ENCODE data around the gene MAN2A1.

Gene MAN2A1

GRCh38 chr5:109743770-109744212, 54.1 kb downstream of the MAN2A1 start:
- H3K9me3 ChIP-seq (ENCODE audit: control insufficient read depth in 5 of 5, low read length in 5 of 5), result no peaks in the 10 kb centered on the region
- H3K27me3 ChIP-seq (ENCODE audit: control insufficient read depth in 5 of 5, insufficient read depth in 4 of 5, low read length in 5 of 5), result no peaks in the 10 kb centered on the region
- no peak overlapping the region for H3K27ac ChIP-seq (ENCODE audit: low read depth, low read length)
- no peak overlapping the region for H3K9ac ChIP-seq (ENCODE audit: low read length in 5 of 5)
- peaks cover 0 to 27% (median 12%) of the 10 kb centered on the region in 5 donors for H3K4me1 ChIP-seq (ENCODE audit: control insufficient read depth in 5 of 5, insufficient read depth in 5 of 5, low read length in 5 of 5)
- H3K36me3 ChIP-seq (ENCODE audit: control insufficient read depth in 5 of 5, insufficient read depth in 5 of 5, low read length in 5 of 5), result no peaks in the 10 kb centered on the region
- no peak overlapping the region for H3K4me3 ChIP-seq (ENCODE audit: low read depth in 1 of 5, low read length in 5 of 5)

GRCh38 chr5:109744261-109744660, 54.5 kb downstream of the MAN2A1 start:
- Histone ChIP-seq H3K4me1 (ENCODE audit: control insufficient read depth in 5 of 5, insufficient read depth in 5 of 5, low read length in 5 of 5) (peaks cover 0 to 27% (median 12%) of the 10 kb centered on the region in 5 donors), H3K9ac (ENCODE audit: low read length in 5 of 5) (no peak overlapping the region), H3K27me3 (ENCODE audit: control insufficient read depth in 5 of 5, insufficient read depth in 4 of 5, low read length in 5 of 5) (no peaks in the 10 kb centered on the region), H3K27ac (ENCODE audit: low read depth, low read length) (no peak overlapping the region), H3K36me3 (ENCODE audit: control insufficient read depth in 5 of 5, insufficient read depth in 5 of 5, low read length in 5 of 5) (no peaks in the 10 kb centered on the region), H3K4me3 (ENCODE audit: low read depth in 1 of 5, low read length in 5 of 5) (no peak overlapping the region), H3K9me3 (ENCODE audit: control insufficient read depth in 5 of 5, low read length in 5 of 5) (no peaks in the 10 kb centered on the region)

- no peaks in the 10 kb centered on the region for H3K27me3 ChIP-seq (ENCODE audit: control insufficient read depth in 5 of 5, insufficient read depth in 4 of 5, low read length in 5 of 5)
- H3K4me3 ChIP-seq (ENCODE audit: low read depth in 1 of 5, low read length in 5 of 5), result no peak overlapping the region
- no peak overlapping the region for H3K27ac ChIP-seq (ENCODE audit: low read depth, low read length)
- H3K4me1 ChIP-seq (ENCODE audit: control insufficient read depth in 5 of 5, insufficient read depth in 5 of 5, low read length in 5 of 5), result peaks cover 0 to 4% (median 3%) of the 10 kb centered on the region in 5 donors
- no peak overlapping the region for H3K9ac ChIP-seq (ENCODE audit: low read length in 5 of 5)
- no peaks in the 10 kb centered on the region for H3K36me3 ChIP-seq (ENCODE audit: control insufficient read depth in 5 of 5, insufficient read depth in 5 of 5, low read length in 5 of 5)
- no peaks in the 10 kb centered on the region for H3K9me3 ChIP-seq (ENCODE audit: control insufficient read depth in 5 of 5, low read length in 5 of 5)
Observed at GRCh38 chr5:109748546-109748945, 58.8 kb downstream of the MAN2A1 start.

GRCh38 chr5:109750463-109750862, 60.7 kb downstream of the MAN2A1 start:
- no peaks in the 10 kb centered on the region for H3K27me3 ChIP-seq (ENCODE audit: control insufficient read depth in 5 of 5, insufficient read depth in 4 of 5, low read length in 5 of 5)
- H3K27ac ChIP-seq (ENCODE audit: low read depth, low read length), result no peak overlapping the region
- peaks cover 0 to 6% (median 3%) of the 10 kb centered on the region in 5 donors for H3K4me1 ChIP-seq (ENCODE audit: control insufficient read depth in 5 of 5, insufficient read depth in 5 of 5, low read length in 5 of 5)
- no peak overlapping the region for H3K9ac ChIP-seq (ENCODE audit: low read length in 5 of 5)
- no peaks in the 10 kb centered on the region for H3K9me3 ChIP-seq (ENCODE audit: control insufficient read depth in 5 of 5, low read length in 5 of 5)
- no peaks in the 10 kb centered on the region for H3K36me3 ChIP-seq (ENCODE audit: control insufficient read depth in 5 of 5, insufficient read depth in 5 of 5, low read length in 5 of 5)
- no peak overlapping the region for H3K4me3 ChIP-seq (ENCODE audit: low read depth in 1 of 5, low read length in 5 of 5)

GRCh38 chr5:109753279-109753678, 63.6 kb downstream of the MAN2A1 start:
- no peaks in the 10 kb centered on the region for H3K27me3 ChIP-seq (ENCODE audit: control insufficient read depth in 5 of 5, insufficient read depth in 4 of 5, low read length in 5 of 5)
- H3K9me3 ChIP-seq (ENCODE audit: control insufficient read depth in 5 of 5, low read length in 5 of 5), result no peaks in the 10 kb centered on the region
- H3K36me3 ChIP-seq (ENCODE audit: control insufficient read depth in 5 of 5, insufficient read depth in 5 of 5, low read length in 5 of 5), result peaks cover 3 to 11% (median 3%) of the 10 kb centered on the region in 5 donors
- no peak overlapping the region for H3K4me3 ChIP-seq (ENCODE audit: low read depth in 1 of 5, low read length in 5 of 5)
- H3K4me1 ChIP-seq (ENCODE audit: control insufficient read depth in 5 of 5, insufficient read depth in 5 of 5, low read length in 5 of 5), result peaks cover 0 to 10% (median 5%) of the 10 kb centered on the region in 5 donors
- H3K27ac ChIP-seq (ENCODE audit: low read depth, low read length), result no peak overlapping the region
- no peak overlapping the region for H3K9ac ChIP-seq (ENCODE audit: low read length in 5 of 5)

GRCh38 chr5:109754319-109754718, 64.6 kb downstream of the MAN2A1 start:
- Histone ChIP-seq H3K4me3 (ENCODE audit: low read depth in 1 of 5, low read length in 5 of 5) (no peak overlapping the region), H3K27ac (ENCODE audit: low read depth, low read length) (no peak overlapping the region), H3K36me3 (ENCODE audit: control insufficient read depth in 5 of 5, insufficient read depth in 5 of 5, low read length in 5 of 5) (peaks cover 3 to 11% (median 3%) of the 10 kb centered on the region in 5 donors), H3K9ac (ENCODE audit: low read length in 5 of 5) (no peak overlapping the region), H3K4me1 (ENCODE audit: control insufficient read depth in 5 of 5, insufficient read depth in 5 of 5, low read length in 5 of 5) (peaks cover 0 to 11% (median 5%) of the 10 kb centered on the region in 5 donors), H3K27me3 (ENCODE audit: control insufficient read depth in 5 of 5, insufficient read depth in 4 of 5, low read length in 5 of 5) (no peaks in the 10 kb centered on the region), H3K9me3 (ENCODE audit: control insufficient read depth in 5 of 5, low read length in 5 of 5) (no peaks in the 10 kb centered on the region)

- H3K27me3 ChIP-seq (ENCODE audit: control insufficient read depth in 5 of 5, insufficient read depth in 4 of 5, low read length in 5 of 5), result no peaks in the 10 kb centered on the region
- no peak overlapping the region for H3K27ac ChIP-seq (ENCODE audit: low read depth, low read length)
- H3K4me3 ChIP-seq (ENCODE audit: low read depth in 1 of 5, low read length in 5 of 5), result no peak overlapping the region
- H3K4me1 ChIP-seq (ENCODE audit: control insufficient read depth in 5 of 5, insufficient read depth in 5 of 5, low read length in 5 of 5), result peaks cover 0 to 13% (median 4%) of the 10 kb centered on the region in 5 donors
- H3K9ac ChIP-seq (ENCODE audit: low read length in 5 of 5), result no peak overlapping the region
- H3K9me3 ChIP-seq (ENCODE audit: control insufficient read depth in 5 of 5, low read length in 5 of 5), result peaks cover 0 to 3% (median 0%) of the 10 kb centered on the region in 5 donors
- peaks cover 3 to 11% (median 6%) of the 10 kb centered on the region in 5 donors for H3K36me3 ChIP-seq (ENCODE audit: control insufficient read depth in 5 of 5, insufficient read depth in 5 of 5, low read length in 5 of 5)
Observed at GRCh38 chr5:109755761-109756160, 66.0 kb downstream of the MAN2A1 start.

GRCh38 chr5:109756543-109757185, 66.9 kb downstream of the MAN2A1 start:
- Histone ChIP-seq H3K9me3 (ENCODE audit: control insufficient read depth in 5 of 5, low read length in 5 of 5) (peaks cover 0 to 3% (median 0%) of the 10 kb centered on the region in 5 donors), H3K27me3 (ENCODE audit: control insufficient read depth in 5 of 5, insufficient read depth in 4 of 5, low read length in 5 of 5) (no peaks in the 10 kb centered on the region), H3K4me1 (ENCODE audit: control insufficient read depth in 5 of 5, insufficient read depth in 5 of 5, low read length in 5 of 5) (peaks cover 0 to 13% (median 4%) of the 10 kb centered on the region in 5 donors), H3K27ac (ENCODE audit: low read depth, low read length) (no peak overlapping the region), H3K36me3 (ENCODE audit: control insufficient read depth in 5 of 5, insufficient read depth in 5 of 5, low read length in 5 of 5) (peaks cover 3 to 11% (median 6%) of the 10 kb centered on the region in 5 donors), H3K9ac (ENCODE audit: low read length in 5 of 5) (no peak overlapping the region), H3K4me3 (ENCODE audit: low read depth in 1 of 5, low read length in 5 of 5) (no peak overlapping the region)

- no peaks in the 10 kb centered on the region for H3K27me3 ChIP-seq (ENCODE audit: control insufficient read depth in 5 of 5, insufficient read depth in 4 of 5, low read length in 5 of 5)
- no peak overlapping the region for H3K4me3 ChIP-seq (ENCODE audit: low read depth in 1 of 5, low read length in 5 of 5)
- H3K9ac ChIP-seq (ENCODE audit: low read length in 5 of 5), result no peak overlapping the region
- peaks cover 0 to 5% (median 0%) of the 10 kb centered on the region in 5 donors for H3K9me3 ChIP-seq (ENCODE audit: control insufficient read depth in 5 of 5, low read length in 5 of 5)
- peaks cover 5 to 14% (median 9%) of the 10 kb centered on the region in 5 donors for H3K36me3 ChIP-seq (ENCODE audit: control insufficient read depth in 5 of 5, insufficient read depth in 5 of 5, low read length in 5 of 5)
- H3K4me1 ChIP-seq (ENCODE audit: control insufficient read depth in 5 of 5, insufficient read depth in 5 of 5, low read length in 5 of 5), result peaks cover 0 to 13% (median 4%) of the 10 kb centered on the region in 5 donors
- H3K27ac ChIP-seq (ENCODE audit: low read depth, low read length), result no peak overlapping the region
Observed at GRCh38 chr5:109757490-109757889, 67.8 kb downstream of the MAN2A1 start.

GRCh38 chr5:109759306-109759705, 69.6 kb downstream of the MAN2A1 start:
- no peak overlapping the region for H3K4me3 ChIP-seq (ENCODE audit: low read depth in 1 of 5, low read length in 5 of 5)
- no peak overlapping the region for H3K27ac ChIP-seq (ENCODE audit: low read depth, low read length)
- peaks cover 0 to 13% (median under 1%) of the 10 kb centered on the region in 5 donors for H3K4me1 ChIP-seq (ENCODE audit: control insufficient read depth in 5 of 5, insufficient read depth in 5 of 5, low read length in 5 of 5)
- no peaks in the 10 kb centered on the region for H3K27me3 ChIP-seq (ENCODE audit: control insufficient read depth in 5 of 5, insufficient read depth in 4 of 5, low read length in 5 of 5)
- H3K9me3 ChIP-seq (ENCODE audit: control insufficient read depth in 5 of 5, low read length in 5 of 5), result peaks cover 0 to 7% (median 0%) of the 10 kb centered on the region in 5 donors
- no peak overlapping the region for H3K9ac ChIP-seq (ENCODE audit: low read length in 5 of 5)
- peaks cover 11 to 19% (median 13%) of the 10 kb centered on the region in 5 donors for H3K36me3 ChIP-seq (ENCODE audit: control insufficient read depth in 5 of 5, insufficient read depth in 5 of 5, low read length in 5 of 5)
